ENCODE results near the gene GLIPR1L2.
A peak's percentile ranks its signal among the peaks of the same experiment; 100 is the strongest.

GLIPR1L2 gene

GRCh38 chr12:75471902-75472890 is 81.3 kb downstream of the GLIPR1L2 start:
- no peak for TF ChIP-seq CTCF (IDR thresholded peaks at IDR 0.05; ENCODE audit: extremely low read depth, insufficient read depth, missing control alignments)
- in situ Hi-C loops (cut with MboI; ENCODE audit: low pct_unique_long_range_greater_than_20kb, low sequenced_read_pairs, unreplicated experiment), result no loop called here
- no peak for DNase-seq (ENCODE audit: low spot score)

GRCh38 chr12:75474116-75474515 is 83.2 kb downstream of the GLIPR1L2 start:
- TF ChIP-seq CTCF (IDR thresholded peaks at IDR 0.05; ENCODE audit: extremely low read depth, insufficient read depth, missing control alignments), result no peak
- in situ Hi-C loops (cut with MboI; ENCODE audit: low pct_unique_long_range_greater_than_20kb, low sequenced_read_pairs, unreplicated experiment), result no loop called here
- DNase-seq (ENCODE audit: low spot score), result no peak

GRCh38 chr12:75476071-75476470 is 85.2 kb downstream of the GLIPR1L2 start:
- in situ Hi-C loops (cut with MboI; ENCODE audit: low pct_unique_long_range_greater_than_20kb, low sequenced_read_pairs, unreplicated experiment), result no loop called here
- no peak for DNase-seq (ENCODE audit: low spot score)
- TF ChIP-seq CTCF (IDR thresholded peaks at IDR 0.05; ENCODE audit: extremely low read depth, insufficient read depth, missing control alignments), result no peak

GRCh38 chr12:75477137-75477536 is 86.2 kb downstream of the GLIPR1L2 start:
- in situ Hi-C loops (cut with MboI; ENCODE audit: low pct_unique_long_range_greater_than_20kb, low sequenced_read_pairs, unreplicated experiment), result no loop called here
- TF ChIP-seq CTCF (IDR thresholded peaks at IDR 0.05; ENCODE audit: extremely low read depth, insufficient read depth, missing control alignments), result no peak
- DNase-seq (ENCODE audit: low spot score), result no peak

- no peak for TF ChIP-seq CTCF (IDR thresholded peaks at IDR 0.05; ENCODE audit: extremely low read depth, insufficient read depth, missing control alignments)
- in situ Hi-C loops (cut with MboI; ENCODE audit: low pct_unique_long_range_greater_than_20kb, low sequenced_read_pairs, unreplicated experiment), result no loop called here
- DNase-seq (ENCODE audit: low spot score), result peak; percentile 30
These were observed 87.4 kb downstream of the GLIPR1L2 start for GRCh38 chr12:75478116-75478794.

- in situ Hi-C loops (cut with MboI; ENCODE audit: low pct_unique_long_range_greater_than_20kb, low sequenced_read_pairs, unreplicated experiment), result no loop called here
These were observed 89.1 kb downstream of the GLIPR1L2 start for GRCh38 chr12:75479963-75480461.

More at GRCh38 chr12:75479963-75480461, 89.1 kb downstream of the GLIPR1L2 start:
- no peak for TF ChIP-seq CTCF (IDR thresholded peaks at IDR 0.05; ENCODE audit: extremely low read depth, insufficient read depth, missing control alignments)
- DNase-seq (ENCODE audit: low spot score), result peak; percentile 23
